Prostate gland (tissue), 2 donors: Measurements from ENCODE around the gene OR6V1.

Experiments
- POLR2A ChIP-seq: fragments of 450-650 bp; IDR thresholded peaks from one replicate; pipeline ENCODE4 v1.6.1; 2016; ENCODE audit warnings: antibody characterized with exemption, mild to moderate bottlenecking
- TF ChIP-seq, protein P1 (sequence below), 4 experiments: fragments of 200-600 bp in 2 of 4; fragments of 450-650 bp in 2 of 4; sonication (generic) in 2 of 4; IDR thresholded peaks; 1 replicate in 3 of 4; 2 replicates in 1 of 4; pipeline ENCODE4 v1.5.1; 2016 to 2019; ENCODE audit warnings: antibody characterized with exemption in 4 of 4, mild to moderate bottlenecking in 2 of 4, moderate library complexity in 2 of 4

DNA sequence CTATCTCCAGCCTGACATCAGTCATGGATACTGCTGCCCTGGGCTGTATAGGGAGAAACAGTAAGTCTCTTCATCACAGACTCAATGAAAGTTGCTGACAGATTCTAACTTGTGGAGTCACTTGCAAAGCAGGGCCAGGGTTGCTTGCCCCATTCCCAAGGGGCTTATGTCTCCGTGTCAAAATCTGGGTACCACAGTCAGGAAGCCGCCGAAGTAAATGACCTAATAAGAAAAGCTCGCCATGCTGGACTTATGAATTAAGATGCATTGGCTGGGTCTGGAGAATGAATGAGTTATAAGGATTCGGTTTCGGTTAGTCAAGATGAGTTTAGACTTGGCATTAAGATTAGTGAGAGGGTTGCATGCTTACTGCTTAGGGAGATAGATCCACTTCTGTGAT lies 10.8 kb upstream of the OR6V1 start:
- TF ChIP-seq POLR2A, result no peak
- TF ChIP-seq, protein P1, sequence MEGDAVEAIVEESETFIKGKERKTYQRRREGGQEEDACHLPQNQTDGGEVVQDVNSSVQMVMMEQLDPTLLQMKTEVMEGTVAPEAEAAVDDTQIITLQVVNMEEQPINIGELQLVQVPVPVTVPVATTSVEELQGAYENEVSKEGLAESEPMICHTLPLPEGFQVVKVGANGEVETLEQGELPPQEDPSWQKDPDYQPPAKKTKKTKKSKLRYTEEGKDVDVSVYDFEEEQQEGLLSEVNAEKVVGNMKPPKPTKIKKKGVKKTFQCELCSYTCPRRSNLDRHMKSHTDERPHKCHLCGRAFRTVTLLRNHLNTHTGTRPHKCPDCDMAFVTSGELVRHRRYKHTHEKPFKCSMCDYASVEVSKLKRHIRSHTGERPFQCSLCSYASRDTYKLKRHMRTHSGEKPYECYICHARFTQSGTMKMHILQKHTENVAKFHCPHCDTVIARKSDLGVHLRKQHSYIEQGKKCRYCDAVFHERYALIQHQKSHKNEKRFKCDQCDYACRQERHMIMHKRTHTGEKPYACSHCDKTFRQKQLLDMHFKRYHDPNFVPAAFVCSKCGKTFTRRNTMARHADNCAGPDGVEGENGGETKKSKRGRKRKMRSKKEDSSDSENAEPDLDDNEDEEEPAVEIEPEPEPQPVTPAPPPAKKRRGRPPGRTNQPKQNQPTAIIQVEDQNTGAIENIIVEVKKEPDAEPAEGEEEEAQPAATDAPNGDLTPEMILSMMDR (IDR thresholded peaks at IDR 0.05), result no peak
